ENCODE data around the gene ZFAND6.
"Not testable (repeated sequence)": the region's sequence is repeated elsewhere in the genome, so short reads cannot be mapped to it uniquely, and the experiment has no call there.

Gene ZFAND6

GRCh38 chr15:80014186-80014585 lies 45.3 kb upstream of the ZFAND6 start:
- not testable (repeated sequence) for H2BK15ac ChIP-seq (replicated peaks; ENCODE audit: low read depth); DNase-seq; H3K9ac ChIP-seq (ENCODE audit: low read length); H2BK120ac ChIP-seq (ENCODE audit: low read depth, low read length); H3K27ac ChIP-seq (ENCODE audit: low read depth, low read length); H2BK5ac ChIP-seq (ENCODE audit: low read length); H3K18ac ChIP-seq (ENCODE audit: low read length); H3K4ac ChIP-seq (ENCODE audit: low read depth, low read length); H3K4me2 ChIP-seq (ENCODE audit: low read length); H3K79me1 ChIP-seq (ENCODE audit: low read length); H4K5ac ChIP-seq (ENCODE audit: low read length); H3K36me3 ChIP-seq (ENCODE audit: control insufficient read depth, insufficient read depth, low read length); H3K4me3 ChIP-seq (ENCODE audit: low read length); H3K27me3 ChIP-seq (ENCODE audit: insufficient read depth, low read length, poor library complexity); H2AK5ac ChIP-seq (ENCODE audit: low read length); H3K56ac ChIP-seq (ENCODE audit: low read length); H4K8ac ChIP-seq (ENCODE audit: low read depth, low read length); H3K79me2 ChIP-seq (ENCODE audit: control insufficient read depth, insufficient read depth, low read length); H3K23ac ChIP-seq (ENCODE audit: low read length); H3K4me1 ChIP-seq (ENCODE audit: control insufficient read depth, low read depth, low read length)
- no CpG with 5 or more reads among the region's 7 CpGs for WGBS (ENCODE audit: extremely low coverage, insufficient coverage, low lambda C conversion rate)

GRCh38 chr15:80015156-80015555 lies 44.3 kb upstream of the ZFAND6 start:
- Histone ChIP-seq H2AK5ac (ENCODE audit: low read length) (no peak overlapping the region), H3K79me1 (ENCODE audit: low read length) (no peaks in the 10 kb centered on the region), H3K18ac (ENCODE audit: low read length) (no peak overlapping the region), H4K8ac (ENCODE audit: low read depth, low read length) (no peak overlapping the region), H3K4me2 (ENCODE audit: low read length) (no peak overlapping the region), H4K5ac (ENCODE audit: low read length) (no peak overlapping the region), H3K9ac (ENCODE audit: low read length) (no peak overlapping the region), H3K79me2 (ENCODE audit: control insufficient read depth, insufficient read depth, low read length) (no peaks in the 10 kb centered on the region), H3K56ac (ENCODE audit: low read length) (no peak overlapping the region), H3K4ac (ENCODE audit: low read depth, low read length) (no peak overlapping the region), H2BK15ac (replicated peaks; ENCODE audit: low read depth) (no peak overlapping the region), H3K4me3 (ENCODE audit: low read length) (no peak overlapping the region), H3K27me3 (ENCODE audit: insufficient read depth, low read length, poor library complexity) (no peaks in the 10 kb centered on the region), H3K4me1 (ENCODE audit: control insufficient read depth, low read depth, low read length) (no peaks in the 10 kb centered on the region), H3K36me3 (ENCODE audit: control insufficient read depth, insufficient read depth, low read length) (no peaks in the 10 kb centered on the region), H3K27ac (ENCODE audit: low read depth, low read length) (no peak overlapping the region), H2BK5ac (ENCODE audit: low read length) (no peak overlapping the region), H3K23ac (ENCODE audit: low read length) (no peak overlapping the region), H2BK120ac (ENCODE audit: low read depth, low read length) (no peak overlapping the region)
- WGBS (ENCODE audit: extremely low coverage, insufficient coverage, low lambda C conversion rate): no CpG with 5 or more reads among the region's 2 CpGs
- no peak for DNase-seq

- not testable (repeated sequence) for H2AK5ac ChIP-seq (ENCODE audit: low read length); H2BK5ac ChIP-seq (ENCODE audit: low read length); H3K56ac ChIP-seq (ENCODE audit: low read length); H3K18ac ChIP-seq (ENCODE audit: low read length); H3K4me1 ChIP-seq (ENCODE audit: control insufficient read depth, low read depth, low read length); H3K9ac ChIP-seq (ENCODE audit: low read length); H3K4ac ChIP-seq (ENCODE audit: low read depth, low read length); H3K4me3 ChIP-seq (ENCODE audit: low read length); H3K23ac ChIP-seq (ENCODE audit: low read length); H3K27ac ChIP-seq (ENCODE audit: low read depth, low read length); H3K79me1 ChIP-seq (ENCODE audit: low read length); H4K8ac ChIP-seq (ENCODE audit: low read depth, low read length); H3K4me2 ChIP-seq (ENCODE audit: low read length); H2BK15ac ChIP-seq (replicated peaks; ENCODE audit: low read depth); H3K27me3 ChIP-seq (ENCODE audit: insufficient read depth, low read length, poor library complexity); DNase-seq; H2BK120ac ChIP-seq (ENCODE audit: low read depth, low read length); H3K36me3 ChIP-seq (ENCODE audit: control insufficient read depth, insufficient read depth, low read length); H3K79me2 ChIP-seq (ENCODE audit: control insufficient read depth, insufficient read depth, low read length); H4K5ac ChIP-seq (ENCODE audit: low read length)
- no CpG with 5 or more reads among the region's 27 CpGs for WGBS (ENCODE audit: extremely low coverage, insufficient coverage, low lambda C conversion rate)
These were observed 43.0 kb upstream of the ZFAND6 start for GRCh38 chr15:80016506-80016905.

- H3K4me3 ChIP-seq (ENCODE audit: low read length); H2BK120ac ChIP-seq (ENCODE audit: low read depth, low read length); H3K36me3 ChIP-seq (ENCODE audit: control insufficient read depth, insufficient read depth, low read length); H3K9ac ChIP-seq (ENCODE audit: low read length); H2AK5ac ChIP-seq (ENCODE audit: low read length); H3K4me2 ChIP-seq (ENCODE audit: low read length); H4K5ac ChIP-seq (ENCODE audit: low read length); DNase-seq; H4K8ac ChIP-seq (ENCODE audit: low read depth, low read length); H2BK5ac ChIP-seq (ENCODE audit: low read length); H3K23ac ChIP-seq (ENCODE audit: low read length); H3K79me2 ChIP-seq (ENCODE audit: control insufficient read depth, insufficient read depth, low read length); H3K27me3 ChIP-seq (ENCODE audit: insufficient read depth, low read length, poor library complexity); H3K4me1 ChIP-seq (ENCODE audit: control insufficient read depth, low read depth, low read length); H3K27ac ChIP-seq (ENCODE audit: low read depth, low read length); H2BK15ac ChIP-seq (replicated peaks; ENCODE audit: low read depth); H3K56ac ChIP-seq (ENCODE audit: low read length); H3K18ac ChIP-seq (ENCODE audit: low read length); H3K4ac ChIP-seq (ENCODE audit: low read depth, low read length); H3K79me1 ChIP-seq (ENCODE audit: low read length): not testable (repeated sequence)
- no CpG with 5 or more reads among the region's 8 CpGs for WGBS (ENCODE audit: extremely low coverage, insufficient coverage, low lambda C conversion rate)
These were observed 42.3 kb upstream of the ZFAND6 start for GRCh38 chr15:80017139-80017538.

- Histone ChIP-seq H3K4me2 (ENCODE audit: low read length) (no peak overlapping the region), H2BK120ac (ENCODE audit: low read depth, low read length) (no peak overlapping the region), H3K79me2 (ENCODE audit: control insufficient read depth, insufficient read depth, low read length) (no peaks in the 10 kb centered on the region), H3K23ac (ENCODE audit: low read length) (no peak overlapping the region), H3K27ac (ENCODE audit: low read depth, low read length) (no peak overlapping the region), H3K4me1 (ENCODE audit: control insufficient read depth, low read depth, low read length) (no peaks in the 10 kb centered on the region), H3K4ac (ENCODE audit: low read depth, low read length) (no peak overlapping the region), H3K79me1 (ENCODE audit: low read length) (no peaks in the 10 kb centered on the region), H4K8ac (ENCODE audit: low read depth, low read length) (no peak overlapping the region), H3K4me3 (ENCODE audit: low read length) (no peak overlapping the region), H3K18ac (ENCODE audit: low read length) (no peak overlapping the region), H4K5ac (ENCODE audit: low read length) (no peak overlapping the region), H3K27me3 (ENCODE audit: insufficient read depth, low read length, poor library complexity) (no peaks in the 10 kb centered on the region), H2BK5ac (ENCODE audit: low read length) (no peak overlapping the region), H2BK15ac (replicated peaks; ENCODE audit: low read depth) (no peak overlapping the region), H2AK5ac (ENCODE audit: low read length) (no peak overlapping the region), H3K36me3 (ENCODE audit: control insufficient read depth, insufficient read depth, low read length) (no peaks in the 10 kb centered on the region), H3K56ac (ENCODE audit: low read length) (no peak overlapping the region), H3K9ac (ENCODE audit: low read length) (no peak overlapping the region)
- WGBS (ENCODE audit: extremely low coverage, insufficient coverage, low lambda C conversion rate): no CpG with 5 or more reads among the region's 8 CpGs
- DNase-seq: no peak
These were observed 40.2 kb upstream of the ZFAND6 start for GRCh38 chr15:80019168-80019745.

- H4K5ac ChIP-seq (ENCODE audit: low read length); H4K8ac ChIP-seq (ENCODE audit: low read depth, low read length); H3K4me3 ChIP-seq (ENCODE audit: low read length); H2BK5ac ChIP-seq (ENCODE audit: low read length); H3K79me1 ChIP-seq (ENCODE audit: low read length); H3K23ac ChIP-seq (ENCODE audit: low read length); H3K27ac ChIP-seq (ENCODE audit: low read depth, low read length); DNase-seq; H2BK120ac ChIP-seq (ENCODE audit: low read depth, low read length); H3K4me2 ChIP-seq (ENCODE audit: low read length); H3K4ac ChIP-seq (ENCODE audit: low read depth, low read length); H3K9ac ChIP-seq (ENCODE audit: low read length); H2AK5ac ChIP-seq (ENCODE audit: low read length); H3K27me3 ChIP-seq (ENCODE audit: insufficient read depth, low read length, poor library complexity); H3K79me2 ChIP-seq (ENCODE audit: control insufficient read depth, insufficient read depth, low read length); H3K36me3 ChIP-seq (ENCODE audit: control insufficient read depth, insufficient read depth, low read length); H2BK15ac ChIP-seq (replicated peaks; ENCODE audit: low read depth); H3K18ac ChIP-seq (ENCODE audit: low read length); H3K56ac ChIP-seq (ENCODE audit: low read length); H3K4me1 ChIP-seq (ENCODE audit: control insufficient read depth, low read depth, low read length): not testable (repeated sequence)
- no CpG with 5 or more reads among the region's 6 CpGs for WGBS (ENCODE audit: extremely low coverage, insufficient coverage, low lambda C conversion rate)
These were observed 39.3 kb upstream of the ZFAND6 start for GRCh38 chr15:80020149-80020548.

All from mesendoderm (in vitro differentiated cells).